Activated CD8-positive, alpha-beta memory T cell treated with anti-CD3 and anti-CD28 coated beads for 24 hours (primary cell): ENCODE measurements around the gene RXRA.

Experiments used
- DNase-seq: peaks from one replicate; pipeline ENCODE4 v3.0.0-alpha.2; 2020

Gene RXRA

GRCh38 chr9:134436911-134437310 is 110.7 kb downstream of the RXRA start:
- DNase-seq: no peak

DNA sequence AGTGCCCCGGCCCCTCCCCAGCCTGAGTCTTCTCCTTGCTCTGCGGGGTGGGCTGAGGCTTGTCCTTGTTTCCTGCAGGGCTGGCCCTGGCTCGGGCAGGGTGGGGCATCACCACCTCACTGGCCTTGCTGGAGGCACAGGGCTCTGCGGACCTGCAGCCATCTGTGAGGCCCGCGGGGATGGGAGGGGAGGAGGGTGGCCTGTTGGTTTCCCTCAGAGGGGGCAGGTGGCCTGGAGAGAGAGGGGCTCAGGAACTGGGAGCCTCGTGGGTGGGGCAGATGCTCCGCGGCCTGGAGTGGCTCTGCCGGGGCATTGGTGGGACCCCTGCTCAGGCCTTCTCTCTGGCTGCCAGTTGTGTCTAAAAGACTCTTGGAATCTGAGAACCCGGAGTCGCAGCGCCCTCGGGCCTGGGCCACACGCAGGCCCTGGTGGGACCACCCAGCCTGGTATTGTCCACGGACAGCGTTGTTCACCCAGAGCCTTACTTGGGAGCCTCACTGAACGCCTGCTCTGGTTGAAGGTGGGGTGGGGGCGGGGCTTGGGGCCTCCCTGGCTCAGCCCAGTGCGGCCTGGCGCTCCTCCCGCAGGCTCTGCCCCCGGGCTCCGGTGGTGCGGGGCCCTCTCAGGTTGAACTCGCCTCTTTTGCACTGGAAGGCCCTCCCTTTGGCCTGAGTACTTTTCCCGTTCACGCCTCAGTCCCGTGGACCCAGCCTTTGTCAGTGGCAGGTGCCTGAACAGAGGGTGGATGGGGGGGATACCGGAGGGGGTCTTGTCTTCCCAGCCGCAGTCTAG is 111.3 kb downstream of the RXRA start:
- DNase-seq: no peak

DNA sequence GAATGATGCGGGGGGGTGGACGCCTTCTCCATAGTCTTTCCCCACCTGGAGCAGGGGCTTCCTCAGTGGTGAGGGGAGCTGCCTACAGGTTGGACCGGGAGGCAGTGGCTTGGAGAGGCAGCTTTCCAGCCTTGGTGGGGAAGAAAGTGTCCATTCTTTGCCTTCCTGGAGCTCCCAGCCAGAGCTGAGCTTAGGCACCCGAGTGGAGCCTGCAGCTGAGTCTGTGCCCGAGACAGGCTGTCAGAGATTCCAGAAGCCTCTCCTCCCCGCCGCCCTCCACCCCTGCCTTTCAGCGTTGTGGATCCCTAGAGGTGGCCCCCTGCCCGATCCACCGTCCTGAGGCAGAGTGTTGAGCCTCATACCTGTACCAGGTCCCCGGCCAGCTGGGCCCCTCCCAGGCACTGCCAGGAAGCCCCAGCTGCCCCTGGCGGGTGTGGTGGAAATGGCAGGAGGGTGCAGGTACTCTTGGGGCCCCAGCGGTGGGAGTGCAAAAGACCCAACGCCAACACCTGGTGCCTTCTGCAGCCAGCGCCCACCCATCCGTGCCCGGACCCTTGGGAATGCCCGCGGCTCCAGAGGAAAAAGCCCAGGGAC is 112.0 kb downstream of the RXRA start:
- no peak for DNase-seq

- DNase-seq: no peak
Measured at GRCh38 chr9:134439368-134439784, 113.1 kb downstream of the RXRA start.

- DNase-seq: no peak
Measured at GRCh38 chr9:134440636-134441226, 114.5 kb downstream of the RXRA start.

- no peak for DNase-seq
Measured at GRCh38 chr9:134441227-134442084, 115.2 kb downstream of the RXRA start.

- no peak for DNase-seq
Measured at GRCh38 chr9:134442085-134442474, 115.8 kb downstream of the RXRA start.

- DNase-seq: no peak
Measured at GRCh38 chr9:134442486-134443173, 116.4 kb downstream of the RXRA start.

DNA sequence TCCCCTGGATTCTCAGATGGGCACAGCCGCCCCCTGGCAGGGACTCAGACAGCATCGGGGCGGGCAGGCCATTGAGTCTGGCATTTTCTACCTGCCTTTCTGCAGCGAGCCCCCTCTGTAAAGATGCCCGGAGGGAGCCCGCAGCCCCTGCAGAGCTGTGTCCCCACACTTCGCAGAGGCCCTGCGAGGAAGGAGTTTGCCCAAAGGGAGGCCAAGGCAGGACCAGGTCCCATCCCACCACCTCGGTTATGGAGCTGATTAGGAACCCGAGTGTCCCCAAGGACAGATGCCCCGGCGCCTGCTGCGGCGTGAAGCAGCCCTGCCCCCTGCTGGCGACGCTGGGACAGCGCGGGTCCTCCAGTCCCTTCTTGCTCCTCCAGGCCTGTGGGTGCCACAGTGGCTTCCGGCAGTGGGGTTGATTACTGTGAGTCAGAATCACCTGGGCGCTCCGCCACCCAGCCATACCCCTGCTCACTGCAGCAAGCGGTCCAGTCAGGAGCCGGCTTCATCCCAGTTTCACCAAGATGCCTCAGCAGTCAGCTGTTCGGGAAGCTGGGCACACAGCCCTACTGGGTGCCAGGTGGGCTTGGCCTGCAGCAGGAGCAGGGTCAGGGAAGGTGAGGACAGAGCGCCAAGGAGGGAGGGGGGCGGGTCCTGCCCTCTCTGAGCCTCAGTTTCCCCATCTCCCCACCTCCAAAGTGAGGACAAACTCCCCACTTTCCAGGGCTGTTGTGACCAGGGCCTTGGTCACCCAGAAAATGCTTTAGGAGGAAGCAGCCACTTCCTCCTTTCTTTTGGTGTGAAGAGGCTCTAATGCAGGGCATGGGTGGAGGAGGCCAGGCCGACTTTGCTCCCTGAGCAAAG is 117.2 kb downstream of the RXRA start:
- DNase-seq: peak; percentile 92

- DNase-seq: no peak
Measured at GRCh38 chr9:134444038-134444315, 117.7 kb downstream of the RXRA start.

- DNase-seq: no peak
Measured at GRCh38 chr9:134445000-134445399, 118.7 kb downstream of the RXRA start.

GRCh38 chr9:134449180-134449916 is 123.1 kb downstream of the RXRA start:
- peak; percentile 89 for DNase-seq

GRCh38 chr9:134451700-134452458 is 125.6 kb downstream of the RXRA start:
- DNase-seq: no peak

GRCh38 chr9:134452728-134453127 is 126.5 kb downstream of the RXRA start:
- DNase-seq: no peak

- no peak for DNase-seq
Measured at GRCh38 chr9:134453776-134454475, 127.7 kb downstream of the RXRA start.

- DNase-seq: no peak
Measured at GRCh38 chr9:134454476-134454857, 128.2 kb downstream of the RXRA start.

- no peak for DNase-seq
Measured at GRCh38 chr9:134455021-134455471, 128.8 kb downstream of the RXRA start.

DNA sequence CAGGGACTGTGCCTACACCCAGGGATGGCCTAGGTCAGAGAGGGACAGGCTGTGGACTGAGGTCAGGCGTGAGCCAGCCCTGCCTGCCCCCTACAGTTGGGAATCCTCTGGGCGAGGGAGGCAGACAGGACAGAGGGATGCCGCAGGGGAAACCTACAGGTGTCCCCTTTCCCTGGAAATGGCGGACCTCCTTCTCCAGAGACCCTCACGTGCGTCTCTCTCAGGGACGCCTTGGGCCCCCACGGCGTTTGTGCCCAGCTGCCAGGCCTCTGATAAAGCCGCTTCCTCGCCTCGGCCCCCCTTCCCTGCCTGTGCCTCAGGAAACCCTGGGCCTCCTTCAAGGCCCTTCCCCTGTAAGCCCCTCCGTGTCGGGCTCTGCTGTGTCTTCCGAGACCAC is 129.3 kb downstream of the RXRA start:
- no peak for DNase-seq

- DNase-seq: peak; percentile 86
Measured at GRCh38 chr9:134455934-134456755, 129.9 kb downstream of the RXRA start.
